Measurements from ENCODE around the gene GUCA1A.

Gene GUCA1A

DNA sequence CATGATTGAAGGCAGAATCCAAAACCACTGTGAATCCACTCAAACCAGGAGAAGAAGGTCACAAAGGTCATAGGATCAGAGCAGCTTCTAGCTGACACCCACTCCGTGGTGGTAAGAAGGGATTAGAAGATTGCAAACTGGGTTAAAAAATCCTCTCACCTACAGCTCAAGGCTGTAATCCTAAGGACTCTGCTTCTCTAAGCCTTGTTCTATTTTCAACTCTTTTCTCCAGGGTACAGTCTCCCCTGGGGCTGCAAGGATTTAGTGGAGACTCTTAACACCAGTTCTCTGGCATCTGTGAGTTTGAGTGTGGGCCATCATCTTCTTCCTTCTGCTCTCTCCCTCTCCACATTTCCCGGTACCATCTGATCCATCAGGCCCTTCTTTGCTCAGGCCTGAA, at the start of gene GUCA1A:
Gene GUCA1A (plus strand): TSS at position 264 of the 400 bp plus-strand sequence. CDS start 250 bp downstream, outside the sequence.
- no peak for DNase-seq

GRCh38 chr6:42123379-42124103, 49.6 kb upstream of the GUCA1A start:
- DNase-seq = no peak

DNA sequence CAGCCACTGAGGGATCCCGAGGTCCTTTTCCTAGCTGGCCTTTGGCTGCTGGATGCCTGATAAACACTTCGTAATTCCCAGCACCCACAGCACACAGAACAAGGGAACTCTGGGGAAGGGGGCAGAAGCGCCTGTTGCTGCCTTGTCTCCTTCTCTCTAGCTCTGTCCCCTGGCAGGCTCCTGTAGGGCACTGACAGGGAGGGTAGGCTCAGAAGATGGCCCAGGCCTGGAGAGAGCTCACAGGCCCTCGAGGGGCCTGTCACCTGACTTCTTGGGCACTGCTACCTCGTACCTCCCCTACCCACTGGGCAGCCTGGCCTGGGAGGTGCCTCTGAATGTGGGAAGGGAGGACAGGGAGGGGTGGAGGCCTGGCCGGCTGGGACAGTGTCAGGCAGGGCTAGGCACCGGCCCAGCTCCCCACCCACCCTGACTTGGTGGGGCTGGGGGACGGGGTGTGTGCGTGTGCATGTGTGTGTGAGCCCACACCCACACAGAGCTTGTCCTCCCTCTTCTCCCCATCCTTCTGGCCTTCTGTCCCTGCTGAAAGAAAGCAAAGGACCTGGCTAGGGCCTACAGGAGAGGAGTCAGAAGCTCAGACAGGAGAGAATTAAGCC, 48.8 kb upstream of the GUCA1A start:
- no peak for DNase-seq

- DNase-seq = no peak
Observed at GRCh38 chr6:42125231-42125630, 47.9 kb upstream of the GUCA1A start.

- no peak for DNase-seq
Observed at GRCh38 chr6:42125663-42126062, 47.5 kb upstream of the GUCA1A start.

GRCh38 chr6:42128460-42129359, 44.5 kb upstream of the GUCA1A start:
- DNase-seq = no peak

- no peak for DNase-seq
Observed at GRCh38 chr6:42129360-42129676, 43.8 kb upstream of the GUCA1A start.

GRCh38 chr6:42131531-42131930, 41.6 kb upstream of the GUCA1A start:
- DNase-seq = no peak

- no peak for DNase-seq
Observed at GRCh38 chr6:42133926-42134325, 39.2 kb upstream of the GUCA1A start.

DNA sequence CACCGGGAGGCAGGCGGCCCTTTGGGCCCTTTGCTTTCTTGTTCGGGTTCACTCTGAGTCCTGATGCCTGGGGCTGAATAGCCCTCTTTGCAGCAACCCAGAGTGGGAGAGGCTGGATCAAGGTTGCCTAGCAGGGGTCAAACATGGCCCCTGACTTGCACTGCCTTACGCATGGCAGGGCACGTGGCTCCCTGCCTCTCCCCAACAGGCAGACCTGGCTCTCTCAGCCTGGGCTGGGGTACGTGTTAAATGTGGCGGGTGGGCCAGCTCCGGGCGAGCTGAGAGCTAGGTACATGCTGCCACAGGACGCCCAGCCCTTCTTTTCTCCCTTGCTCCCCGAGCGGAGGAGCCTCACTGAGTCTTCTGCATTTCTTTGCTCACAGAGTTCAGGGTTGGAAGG, 38.0 kb upstream of the GUCA1A start:
- DNase-seq = no peak

GRCh38 chr6:42135722-42136121, 37.4 kb upstream of the GUCA1A start:
- no peak for DNase-seq

GRCh38 chr6:42136508-42137193, 36.5 kb upstream of the GUCA1A start:
- no peak for DNase-seq

DNA sequence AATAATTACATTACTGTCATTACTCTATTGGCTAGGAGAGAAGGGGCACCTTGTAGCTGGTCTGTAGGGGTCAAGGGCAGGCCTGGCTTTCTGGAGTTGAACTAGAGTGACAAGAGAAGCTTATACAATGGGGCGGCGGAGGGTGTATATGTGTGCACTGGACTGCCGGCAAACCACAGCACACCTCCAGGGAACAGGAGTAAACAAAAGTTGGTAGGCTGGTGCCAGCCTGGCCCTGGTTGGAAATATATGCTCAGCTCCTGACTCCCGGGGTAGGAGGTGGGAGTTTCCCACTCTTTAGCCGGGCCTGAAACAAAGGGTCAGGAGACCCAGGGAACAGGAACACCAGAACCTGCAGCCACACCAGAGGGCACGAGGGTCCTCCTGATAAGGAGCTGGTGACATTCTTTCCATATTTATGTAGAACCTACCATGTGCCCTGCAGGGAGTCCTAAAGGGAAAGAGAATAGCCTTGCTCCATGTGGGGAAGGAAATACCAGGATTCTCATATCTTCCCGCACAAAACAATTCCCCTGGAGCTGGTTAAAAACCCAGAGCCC, 35.9 kb upstream of the GUCA1A start:
- no peak for DNase-seq

DNA sequence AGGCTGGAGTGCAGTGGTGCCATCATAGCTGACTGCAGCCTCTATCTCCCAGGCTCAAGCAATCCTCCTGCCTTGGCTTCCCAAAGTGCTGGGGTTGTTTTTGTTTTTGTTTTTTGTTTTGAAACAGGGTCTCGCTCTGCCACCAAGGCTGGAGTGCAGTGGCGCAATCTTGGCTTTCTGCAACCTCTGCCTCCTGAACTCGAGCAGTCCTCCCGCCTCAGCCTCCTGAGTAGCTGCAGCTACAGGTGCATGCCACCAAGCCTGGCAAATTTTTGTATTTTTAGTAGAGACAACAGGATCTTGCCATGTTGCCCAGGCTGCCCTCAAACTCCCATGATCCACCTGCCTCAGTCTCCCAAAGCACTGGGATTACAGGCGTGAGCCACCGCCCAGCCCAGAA, 35.0 kb upstream of the GUCA1A start:
- DNase-seq = no peak

DNA sequence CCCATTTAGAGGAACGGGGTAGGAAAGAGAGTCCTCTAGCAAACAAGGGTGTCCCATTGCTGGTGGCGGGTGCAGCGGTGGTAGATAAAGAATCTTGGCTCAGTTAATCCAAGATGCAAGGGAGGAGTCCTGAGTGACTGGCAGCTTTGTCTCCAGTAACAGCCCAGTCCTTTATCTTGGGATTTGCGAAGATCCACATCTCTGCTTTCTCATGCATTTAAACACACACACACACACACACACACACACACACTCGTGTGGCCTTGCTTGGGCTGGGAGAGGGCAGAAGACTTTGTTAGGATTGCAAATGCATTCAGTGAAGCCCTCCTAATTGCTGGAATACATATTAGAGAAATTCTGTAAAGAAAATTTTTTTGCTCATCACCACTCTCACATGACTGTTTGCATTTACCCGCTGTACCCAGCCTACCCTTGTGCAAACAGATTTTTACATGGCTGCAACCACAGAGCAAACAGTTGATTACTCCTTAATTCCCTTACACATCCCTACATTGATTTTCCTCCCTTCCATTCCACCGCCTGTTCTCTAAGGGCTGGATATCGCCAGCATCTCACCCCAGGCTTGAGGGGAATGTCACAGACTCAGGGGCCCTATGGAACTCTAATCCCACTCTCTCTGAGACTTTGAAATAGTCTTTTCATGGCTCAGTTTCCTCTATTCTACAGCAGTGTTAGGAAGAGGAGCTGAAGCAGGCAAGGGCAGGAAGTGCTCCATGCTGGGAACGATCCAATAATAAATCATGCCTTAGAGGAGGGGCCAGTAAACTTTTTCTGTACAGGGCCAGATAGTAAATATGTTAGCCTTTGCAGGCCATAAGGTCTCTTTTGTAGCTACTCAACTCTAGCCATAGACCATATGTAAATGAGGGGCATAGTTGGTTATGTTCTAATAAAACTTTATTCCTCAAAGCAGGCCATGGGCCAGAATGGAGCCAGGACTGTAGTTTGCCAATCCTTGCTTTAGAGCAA, 34.2 kb upstream of the GUCA1A start:
- no peak for DNase-seq

- DNase-seq = no peak
Observed at GRCh38 chr6:42140032-42140431, 33.1 kb upstream of the GUCA1A start.

GRCh38 chr6:42140756-42141602, 32.2 kb upstream of the GUCA1A start:
- DNase-seq = no peak

DNA sequence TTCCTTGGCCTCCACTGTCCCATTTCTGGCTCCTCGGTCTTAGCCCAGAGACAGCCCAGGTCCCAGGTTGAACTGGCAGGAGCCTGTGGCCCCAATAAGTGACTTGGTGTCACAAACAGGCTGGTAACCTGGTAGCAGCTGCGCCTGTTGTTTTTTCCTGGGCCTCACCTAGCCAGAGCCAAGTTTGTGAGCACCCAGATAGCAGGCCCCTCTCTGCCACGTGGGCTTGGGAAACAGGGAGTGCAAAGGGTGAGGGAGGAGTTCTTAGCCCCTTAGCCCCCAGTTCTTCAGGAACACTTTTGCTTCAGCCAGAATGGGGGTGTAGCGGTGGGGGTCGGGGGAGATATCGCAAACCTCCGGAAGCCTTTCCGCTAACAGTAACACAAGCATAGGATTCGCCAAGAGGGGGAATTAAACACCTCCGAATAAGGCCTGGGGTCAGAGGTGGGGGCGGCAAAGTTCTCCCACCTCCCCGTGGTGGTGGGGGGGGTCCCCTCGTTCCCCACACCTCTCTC, 31.5 kb upstream of the GUCA1A start:
- DNase-seq = no peak

- peak in 1 of 6 experiments; percentile 22 for DNase-seq
Observed at GRCh38 chr6:42142118-42142835, 30.9 kb upstream of the GUCA1A start, which contains the start of gene C6orf132. Gene C6orf132 (minus strand): TSS chr6:42142620. CDS start chr6:42142444, 176 bp downstream.

Data from stimulated activated naive CD4-positive, alpha-beta T cell (primary cell).